ENCODE measurements around the gene HOXC10.
A peak's percentile ranks its signal among the peaks of the same experiment; 100 is the strongest.

The HOXC10 gene

DNA sequence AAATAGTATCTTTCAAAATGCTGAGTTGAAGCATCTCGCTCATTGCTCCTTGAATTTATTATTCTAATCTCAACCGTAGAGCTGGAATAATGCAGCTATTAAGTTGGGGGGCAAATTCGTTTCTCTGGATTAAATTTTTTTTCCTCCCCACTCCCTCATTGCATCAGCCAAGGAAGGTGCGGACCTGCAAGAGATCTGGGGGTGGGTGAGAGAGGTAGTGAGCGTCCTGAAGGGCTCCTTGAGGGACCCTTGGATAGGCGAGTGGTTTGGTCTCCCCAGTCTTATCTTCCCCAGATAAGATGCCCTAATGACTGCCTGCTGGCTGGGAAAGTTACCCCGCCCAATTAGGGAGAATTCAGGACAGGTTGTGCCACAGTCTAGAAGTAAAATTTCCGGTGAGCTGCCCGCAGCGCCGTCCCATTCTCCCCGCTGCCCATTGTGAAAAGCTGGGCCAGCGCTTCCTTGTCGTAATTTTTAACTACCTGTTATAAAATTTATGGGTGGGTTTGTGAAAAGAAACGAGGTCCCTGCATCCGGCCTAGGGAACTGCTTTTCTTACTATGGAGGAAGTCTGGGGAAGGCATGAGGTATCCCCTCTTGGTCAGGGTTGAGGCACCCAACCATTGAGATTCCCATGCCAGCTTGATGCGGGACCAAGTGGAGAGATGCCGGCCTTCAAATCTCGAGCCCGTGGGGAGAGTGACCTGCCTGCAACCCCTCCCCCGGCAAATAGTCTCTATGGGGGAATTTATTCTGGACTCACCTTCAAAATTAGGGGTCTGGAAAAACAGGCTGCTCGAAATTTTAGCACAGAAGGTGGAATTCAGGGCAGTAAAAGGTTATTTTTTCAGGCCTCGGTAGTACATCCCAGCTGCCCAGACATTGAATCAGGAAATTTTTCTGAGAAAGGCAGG, 30.3 kb downstream of the HOXC10 start:
- TF ChIP-seq CTCF (IDR thresholded peaks at IDR 0.05; ENCODE audit: low read depth, low read length), result no peak
- no peak overlapping the region for H3K4me3 ChIP-seq (replicated peaks in 1 of 2; ENCODE audit: low read depth in 2 of 2, low read length in 2 of 2)
- DNase-seq (ENCODE audit: low read depth in 2 of 2), result no peak

DNA sequence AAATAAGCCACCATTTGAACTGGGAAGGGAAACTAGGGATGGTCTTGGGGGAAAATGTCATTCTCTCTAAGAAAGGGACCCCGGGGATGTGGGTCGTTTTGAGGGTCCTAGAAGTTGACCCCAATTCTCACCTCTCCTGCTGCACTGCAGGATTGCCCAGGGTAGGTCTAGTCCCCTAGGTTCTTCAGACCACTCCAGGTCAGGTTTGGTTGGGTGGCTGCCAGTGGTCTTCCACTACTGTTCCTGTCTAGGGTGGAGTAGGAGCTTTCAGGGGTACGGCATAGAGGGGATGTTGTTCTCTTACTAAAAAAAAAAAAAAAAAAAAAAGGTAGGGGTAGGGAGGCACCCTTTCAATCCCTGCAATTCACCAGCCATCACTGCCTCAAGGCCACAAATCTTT, 31.1 kb downstream of the HOXC10 start:
- TF ChIP-seq CTCF (IDR thresholded peaks at IDR 0.05; ENCODE audit: low read depth, low read length), result no peak
- no peak overlapping the region for H3K4me3 ChIP-seq (replicated peaks in 1 of 2; ENCODE audit: low read depth in 2 of 2, low read length in 2 of 2)
- no peak for DNase-seq (ENCODE audit: low read depth in 2 of 2)

DNA sequence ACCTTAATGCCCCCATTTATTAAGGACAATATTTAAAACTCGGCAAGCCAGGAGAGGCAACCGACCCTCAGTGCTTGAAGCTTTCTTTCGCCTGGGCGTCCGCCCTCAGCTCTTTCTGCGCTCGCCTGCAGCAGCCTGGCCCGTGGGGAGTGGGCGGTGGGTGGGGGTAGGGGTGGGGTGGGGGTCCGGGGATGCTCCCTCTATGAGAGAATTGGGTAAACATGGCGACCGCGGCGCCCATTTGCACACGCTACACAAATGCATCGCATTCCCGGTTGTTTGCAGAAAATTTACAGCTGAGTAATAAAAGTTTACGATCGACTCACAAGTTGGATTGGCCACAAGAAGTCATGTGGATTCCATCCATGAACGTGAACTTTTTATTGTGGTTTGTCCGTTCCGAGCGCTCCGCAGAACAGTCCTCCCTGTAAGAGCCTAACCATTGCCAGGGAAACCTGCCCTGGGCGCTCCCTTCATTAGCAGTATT, 31.6 kb downstream of the HOXC10 start:
- no peak overlapping the region for H3K4me3 ChIP-seq (replicated peaks in 1 of 2; ENCODE audit: low read depth in 2 of 2, low read length in 2 of 2)
- no peak for TF ChIP-seq CTCF (IDR thresholded peaks at IDR 0.05; ENCODE audit: low read depth, low read length)
- no peak for DNase-seq (ENCODE audit: low read depth in 2 of 2)

GRCh38 chr12:54017027-54017788, 32.3 kb downstream of the HOXC10 start:
- no peak for TF ChIP-seq CTCF (IDR thresholded peaks at IDR 0.05; ENCODE audit: low read depth, low read length)
- H3K4me3 ChIP-seq (replicated peaks in 1 of 2; ENCODE audit: low read depth in 2 of 2, low read length in 2 of 2), result peak overlapping the region in 1 of 2 donors; percentile 27
- no peak for DNase-seq (ENCODE audit: low read depth in 2 of 2)

- H3K4me3 ChIP-seq (replicated peaks in 1 of 2; ENCODE audit: low read depth in 2 of 2, low read length in 2 of 2), result peak overlapping the region; percentile 19 to 27
- TF ChIP-seq CTCF (IDR thresholded peaks at IDR 0.05; ENCODE audit: low read depth, low read length), result no peak
- peak; percentile 17 to 31 for DNase-seq (ENCODE audit: low read depth in 2 of 2)
These were observed 33.0 kb downstream of the HOXC10 start for GRCh38 chr12:54017878-54018467.

DNA sequence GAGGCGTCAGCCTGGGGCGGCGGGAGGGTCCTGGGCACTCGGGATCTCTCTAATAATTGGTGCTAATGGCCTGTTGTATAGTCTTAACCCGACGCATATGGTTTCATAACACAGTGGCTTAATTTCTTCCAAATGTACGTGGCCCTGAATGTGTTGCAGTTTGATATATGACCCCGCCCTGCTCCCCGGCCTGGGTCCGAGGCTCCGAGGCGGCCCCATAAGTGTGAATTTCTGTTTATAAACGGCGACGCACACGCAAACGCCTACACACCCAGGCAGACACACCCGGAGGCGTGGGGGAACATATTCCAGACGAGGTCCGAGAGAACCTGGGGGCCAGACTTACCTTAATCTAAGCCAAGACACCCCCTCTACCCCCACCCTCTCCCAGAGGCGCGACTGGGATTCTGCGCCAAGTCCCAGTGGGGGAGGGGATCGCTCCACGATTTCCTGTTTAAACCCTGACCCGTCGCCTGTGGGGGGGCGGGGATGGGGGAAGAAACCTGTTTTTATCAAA, 33.6 kb downstream of the HOXC10 start:
- DNase-seq (ENCODE audit: low read depth in 2 of 2), result no peak
- no peak overlapping the region for H3K4me3 ChIP-seq (replicated peaks in 1 of 2; ENCODE audit: low read depth in 2 of 2, low read length in 2 of 2)
- no peak for TF ChIP-seq CTCF (IDR thresholded peaks at IDR 0.05; ENCODE audit: low read depth, low read length)

Measured in cardiac fibroblast (primary cell).